Measurements from ENCODE around the gene GYPA. TPM values are rescaled to one million over a fixed set of nuclear protein-coding genes. Genes with fewer than 3 reads are reported as not detected.
"Not testable (repeated sequence)": the region's sequence is repeated elsewhere in the genome, so short reads cannot be mapped to it uniquely, and the experiment has no call there.

GYPA gene
- total RNA-seq, 5 donors from 2014 or later (not counting 1 experiment from before 2014, with no cell fraction given) = not detected

- not testable (repeated sequence) for H3K27me3 Mint-ChIP-seq, H3K27ac Mint-ChIP-seq, H3K4me1 Mint-ChIP-seq
These were observed 3.2 kb downstream of the GYPA start for GRCh38 chr4:144137137-144137931.

GRCh38 chr4:144136189-144136588 is 4.3 kb downstream of the GYPA start:
- POLR2A ChIA-PET; H3K27me3 ChIP-seq (replicated peaks in 1 of 2; ENCODE audit: control insufficient read depth in 2 of 2, extremely low read depth in 1 of 2, insufficient read depth in 2 of 2, low read length in 1 of 2); H3K4me3 Mint-ChIP-seq; ATAC-seq (replicated peaks in 1 of 4); H3K4me1 Mint-ChIP-seq; H3K36me3 Mint-ChIP-seq; H3K36me3 ChIP-seq (ENCODE audit: control insufficient read depth in 2 of 2, extremely low read depth in 1 of 2, insufficient read depth in 1 of 2, low read length in 1 of 2); H3K27ac Mint-ChIP-seq; DNase-seq; H3K9me3 ChIP-seq; CTCF ChIA-PET; H3K9me3 Mint-ChIP-seq; H3K27ac ChIP-seq (ENCODE audit: low read length); H3K4me1 ChIP-seq (ENCODE audit: control insufficient read depth in 1 of 2, extremely low read depth in 1 of 2, insufficient read depth in 2 of 2, low read length in 2 of 2); H3K27me3 Mint-ChIP-seq; H3K4me3 ChIP-seq (ENCODE audit: control insufficient read depth in 1 of 2, extremely low read depth in 1 of 2, low read length in 1 of 2): not testable (repeated sequence)
- WGBS (ENCODE audit: insufficient coverage) = no CpG with 5 or more reads among the region's 4 CpGs

More at GRCh38 chr4:144137137-144137931, 3.2 kb downstream of the GYPA start:
- H3K36me3 Mint-ChIP-seq; H3K36me3 ChIP-seq (ENCODE audit: control insufficient read depth in 2 of 2, extremely low read depth in 1 of 2, insufficient read depth in 1 of 2, low read length in 1 of 2); H3K27me3 ChIP-seq (replicated peaks in 1 of 2; ENCODE audit: control insufficient read depth in 2 of 2, extremely low read depth in 1 of 2, insufficient read depth in 2 of 2, low read length in 1 of 2); ATAC-seq (replicated peaks in 1 of 4); H3K9me3 Mint-ChIP-seq; CTCF ChIA-PET; POLR2A ChIA-PET; DNase-seq; H3K4me1 ChIP-seq (ENCODE audit: control insufficient read depth in 1 of 2, extremely low read depth in 1 of 2, insufficient read depth in 2 of 2, low read length in 2 of 2); H3K9me3 ChIP-seq; H3K27ac ChIP-seq (ENCODE audit: low read length); H3K4me3 Mint-ChIP-seq; H3K4me3 ChIP-seq (ENCODE audit: control insufficient read depth in 1 of 2, extremely low read depth in 1 of 2, low read length in 1 of 2): not testable (repeated sequence)
- WGBS (ENCODE audit: insufficient coverage) = 93% methylated on average over 5 of the region's 8 CpGs

DNA sequence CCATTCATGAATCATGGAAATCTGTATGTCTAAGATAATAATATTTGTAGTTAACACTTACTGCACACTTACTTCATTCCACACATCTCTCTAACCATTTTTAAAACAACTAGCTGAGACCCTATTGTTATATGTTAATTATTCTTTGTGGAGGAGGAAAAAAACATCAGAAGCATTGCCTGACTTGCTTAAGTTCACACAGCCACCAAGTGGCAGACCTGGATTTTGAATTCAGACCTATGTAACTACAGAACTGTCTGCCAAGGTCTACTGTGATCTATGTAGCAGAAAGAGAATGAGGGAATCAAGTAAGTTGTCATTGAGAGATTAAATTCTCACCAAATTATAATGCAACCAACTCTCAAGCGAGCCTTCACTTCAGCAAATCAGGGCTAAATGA is 10.4 kb downstream of the GYPA start:
- H3K36me3 ChIP-seq (ENCODE audit: control insufficient read depth in 2 of 2, extremely low read depth in 1 of 2, insufficient read depth in 1 of 2, low read length in 1 of 2); DNase-seq; H3K36me3 Mint-ChIP-seq; H3K4me1 ChIP-seq (ENCODE audit: control insufficient read depth in 1 of 2, extremely low read depth in 1 of 2, insufficient read depth in 2 of 2, low read length in 2 of 2); H3K27ac ChIP-seq (ENCODE audit: low read length); H3K9me3 Mint-ChIP-seq; POLR2A ChIA-PET; H3K4me3 ChIP-seq (ENCODE audit: control insufficient read depth in 1 of 2, extremely low read depth in 1 of 2, low read length in 1 of 2); H3K27me3 Mint-ChIP-seq; ATAC-seq (replicated peaks in 1 of 4); H3K27ac Mint-ChIP-seq; H3K9me3 ChIP-seq; H3K27me3 ChIP-seq (replicated peaks in 1 of 2; ENCODE audit: control insufficient read depth in 2 of 2, extremely low read depth in 1 of 2, insufficient read depth in 2 of 2, low read length in 1 of 2); CTCF ChIA-PET; H3K4me3 Mint-ChIP-seq; H3K4me1 Mint-ChIP-seq: not testable (repeated sequence)
- no CpG with 5 or more reads among the region's 1 CpG for WGBS (ENCODE audit: insufficient coverage)

DNA sequence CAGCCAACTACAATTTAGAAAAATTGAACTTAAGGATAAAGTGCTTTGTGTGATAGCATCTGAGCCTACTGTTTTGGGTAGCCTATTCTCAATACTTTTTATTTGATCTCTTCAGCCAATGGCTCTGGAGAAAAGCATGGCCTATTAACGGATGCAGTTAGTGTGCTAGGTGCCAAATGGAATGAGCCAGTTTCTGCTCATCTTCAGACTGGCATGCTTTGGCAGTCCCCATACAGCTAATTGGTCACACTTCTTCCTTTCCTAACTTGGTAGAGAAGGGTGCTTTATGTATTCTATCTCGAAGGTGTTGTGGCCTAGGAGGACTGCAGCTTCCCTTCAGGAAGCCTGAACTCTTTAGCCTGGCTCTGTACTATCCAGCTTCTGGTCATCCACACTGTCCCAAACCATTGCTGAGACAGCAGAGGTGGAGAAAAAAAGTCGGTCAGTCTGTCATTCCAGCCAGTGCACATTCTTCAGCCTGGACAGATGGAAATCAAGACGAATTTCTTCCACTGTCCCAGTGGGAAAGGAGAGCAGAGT is 11.1 kb downstream of the GYPA start:
- H3K9me3 ChIP-seq; DNase-seq; H3K9me3 Mint-ChIP-seq; H3K4me1 ChIP-seq (ENCODE audit: control insufficient read depth in 1 of 2, extremely low read depth in 1 of 2, insufficient read depth in 2 of 2, low read length in 2 of 2); H3K27me3 Mint-ChIP-seq; H3K27ac ChIP-seq (ENCODE audit: low read length); H3K4me3 ChIP-seq (ENCODE audit: control insufficient read depth in 1 of 2, extremely low read depth in 1 of 2, low read length in 1 of 2); H3K4me1 Mint-ChIP-seq; H3K27ac Mint-ChIP-seq; H3K27me3 ChIP-seq (replicated peaks in 1 of 2; ENCODE audit: control insufficient read depth in 2 of 2, extremely low read depth in 1 of 2, insufficient read depth in 2 of 2, low read length in 1 of 2); CTCF ChIA-PET; ATAC-seq (replicated peaks in 1 of 4); POLR2A ChIA-PET; H3K36me3 Mint-ChIP-seq; H3K4me3 Mint-ChIP-seq; H3K36me3 ChIP-seq (ENCODE audit: control insufficient read depth in 2 of 2, extremely low read depth in 1 of 2, insufficient read depth in 1 of 2, low read length in 1 of 2): not testable (repeated sequence)
- no CpG with 5 or more reads among the region's 4 CpGs for WGBS (ENCODE audit: insufficient coverage)

DNA sequence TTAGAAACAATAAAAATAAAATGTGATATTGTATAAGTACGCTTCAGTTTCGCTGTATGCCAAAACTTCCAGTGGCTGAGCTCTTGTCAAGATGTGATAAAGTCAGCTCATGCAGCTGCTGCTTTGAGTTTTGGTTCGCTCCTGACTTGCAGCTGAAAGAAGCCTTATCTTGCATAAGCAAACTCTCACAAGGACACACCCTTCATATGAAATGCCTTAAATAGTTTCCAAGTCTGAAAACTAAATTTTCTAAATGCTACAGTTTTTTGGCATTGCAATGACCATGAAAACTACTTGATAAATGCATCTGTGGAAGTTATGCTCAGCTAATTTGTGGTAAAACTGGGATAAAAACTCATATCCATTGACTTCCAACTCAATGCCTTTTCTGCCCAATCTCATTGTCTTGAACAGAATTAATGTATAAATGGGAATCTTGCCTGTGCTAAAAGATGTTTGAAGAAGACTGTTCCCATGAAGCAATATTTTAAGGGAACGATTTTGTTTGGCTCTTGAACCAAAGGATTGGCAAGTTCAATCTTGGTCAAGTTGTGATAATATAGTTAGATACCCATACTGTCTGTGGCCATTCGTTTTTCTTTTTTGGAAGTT is 11.7 kb downstream of the GYPA start:
- H3K4me1 ChIP-seq (ENCODE audit: control insufficient read depth in 1 of 2, extremely low read depth in 1 of 2, insufficient read depth in 2 of 2, low read length in 2 of 2); H3K9me3 ChIP-seq; H3K4me3 ChIP-seq (ENCODE audit: control insufficient read depth in 1 of 2, extremely low read depth in 1 of 2, low read length in 1 of 2); CTCF ChIA-PET; H3K36me3 Mint-ChIP-seq; H3K9me3 Mint-ChIP-seq; H3K4me3 Mint-ChIP-seq; H3K27me3 Mint-ChIP-seq; ATAC-seq (replicated peaks in 1 of 4); DNase-seq; H3K27ac Mint-ChIP-seq; H3K27ac ChIP-seq (ENCODE audit: low read length); H3K36me3 ChIP-seq (ENCODE audit: control insufficient read depth in 2 of 2, extremely low read depth in 1 of 2, insufficient read depth in 1 of 2, low read length in 1 of 2); POLR2A ChIA-PET; H3K27me3 ChIP-seq (replicated peaks in 1 of 2; ENCODE audit: control insufficient read depth in 2 of 2, extremely low read depth in 1 of 2, insufficient read depth in 2 of 2, low read length in 1 of 2); H3K4me1 Mint-ChIP-seq: not testable (repeated sequence)
- no CpG with 5 or more reads among the region's 5 CpGs for WGBS (ENCODE audit: insufficient coverage)

DNA sequence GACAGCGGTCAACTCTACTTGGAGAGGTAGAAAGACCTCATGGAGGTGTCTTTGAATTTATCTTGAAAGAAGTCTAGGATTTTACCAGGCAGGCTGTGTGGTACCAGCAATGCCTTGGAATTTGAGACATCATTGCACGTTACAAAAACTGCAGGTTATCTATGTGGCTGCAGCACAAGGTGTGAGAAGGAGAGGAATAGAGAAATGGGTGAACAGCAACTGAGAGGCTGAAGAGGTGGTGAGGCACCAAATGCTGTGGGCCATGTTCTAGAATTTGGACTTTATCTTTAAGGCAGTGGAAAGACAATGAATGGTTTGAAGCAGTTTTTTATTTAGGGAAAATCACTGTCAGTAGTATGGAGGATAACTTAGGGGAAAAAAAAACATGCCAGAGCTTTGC is 15.4 kb downstream of the GYPA start:
- H3K4me3 Mint-ChIP-seq; H3K36me3 Mint-ChIP-seq; H3K9me3 ChIP-seq; DNase-seq; CTCF ChIA-PET; H3K27ac ChIP-seq (ENCODE audit: low read length); H3K9me3 Mint-ChIP-seq; H3K27ac Mint-ChIP-seq; H3K4me1 ChIP-seq (ENCODE audit: control insufficient read depth in 1 of 2, extremely low read depth in 1 of 2, insufficient read depth in 2 of 2, low read length in 2 of 2); POLR2A ChIA-PET; H3K36me3 ChIP-seq (ENCODE audit: control insufficient read depth in 2 of 2, extremely low read depth in 1 of 2, insufficient read depth in 1 of 2, low read length in 1 of 2); H3K4me3 ChIP-seq (ENCODE audit: control insufficient read depth in 1 of 2, extremely low read depth in 1 of 2, low read length in 1 of 2); H3K4me1 Mint-ChIP-seq; H3K27me3 Mint-ChIP-seq; ATAC-seq (replicated peaks in 1 of 4); H3K27me3 ChIP-seq (replicated peaks in 1 of 2; ENCODE audit: control insufficient read depth in 2 of 2, extremely low read depth in 1 of 2, insufficient read depth in 2 of 2, low read length in 1 of 2): not testable (repeated sequence)
- 70% methylated on average over 1 of the region's 2 CpGs for WGBS (ENCODE audit: insufficient coverage)
